Transverse colon (tissue), 4 donors: ENCODE data around the gene ANKRD44.

Experiments used
- POLR2AphosphoS5 ChIP-seq, 3 donors: sonication (generic); formaldehyde crosslinking; IDR thresholded peaks; one replicate each; pipeline ENCODE4 v1.6.1; 2016; ENCODE audit warnings: antibody characterized with exemption in 3 of 3
- TF ChIP-seq, protein P1 (sequence below), 5 experiments: fragments of 200-600 bp in 3 of 5; fragments of 450-650 bp in 2 of 5; sonication (generic) in 3 of 5; IDR thresholded peaks; 1 replicate in 2 of 5; 2 replicates in 3 of 5; pipeline ENCODE4 v1.5.1; 2016 to 2017; ENCODE audit warnings: antibody characterized with exemption in 5 of 5, inconsistent platforms in 3 of 5, mild to moderate bottlenecking in 2 of 5, moderate library complexity in 1 of 5

DNA sequence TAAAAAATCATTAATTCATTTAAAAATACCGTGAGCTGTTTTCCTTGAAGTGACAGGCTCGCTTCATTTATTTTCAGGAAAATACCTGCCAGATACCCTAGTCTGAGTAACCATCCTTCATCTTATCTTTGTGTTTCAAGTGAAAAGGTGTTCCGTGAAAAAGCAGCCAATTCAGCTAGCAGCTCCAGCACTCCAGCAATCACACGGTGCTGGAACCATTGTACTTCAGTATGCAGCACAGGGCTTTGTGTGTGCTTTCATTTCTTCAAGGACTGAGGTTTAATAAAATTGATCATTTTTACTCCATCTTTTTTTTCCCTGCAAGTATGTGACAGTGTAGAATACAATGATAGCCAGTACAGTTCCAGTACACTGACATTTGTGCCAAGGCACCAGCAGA lies 344.9 kb downstream of the ANKRD44 start:
- TF ChIP-seq, protein P1, sequence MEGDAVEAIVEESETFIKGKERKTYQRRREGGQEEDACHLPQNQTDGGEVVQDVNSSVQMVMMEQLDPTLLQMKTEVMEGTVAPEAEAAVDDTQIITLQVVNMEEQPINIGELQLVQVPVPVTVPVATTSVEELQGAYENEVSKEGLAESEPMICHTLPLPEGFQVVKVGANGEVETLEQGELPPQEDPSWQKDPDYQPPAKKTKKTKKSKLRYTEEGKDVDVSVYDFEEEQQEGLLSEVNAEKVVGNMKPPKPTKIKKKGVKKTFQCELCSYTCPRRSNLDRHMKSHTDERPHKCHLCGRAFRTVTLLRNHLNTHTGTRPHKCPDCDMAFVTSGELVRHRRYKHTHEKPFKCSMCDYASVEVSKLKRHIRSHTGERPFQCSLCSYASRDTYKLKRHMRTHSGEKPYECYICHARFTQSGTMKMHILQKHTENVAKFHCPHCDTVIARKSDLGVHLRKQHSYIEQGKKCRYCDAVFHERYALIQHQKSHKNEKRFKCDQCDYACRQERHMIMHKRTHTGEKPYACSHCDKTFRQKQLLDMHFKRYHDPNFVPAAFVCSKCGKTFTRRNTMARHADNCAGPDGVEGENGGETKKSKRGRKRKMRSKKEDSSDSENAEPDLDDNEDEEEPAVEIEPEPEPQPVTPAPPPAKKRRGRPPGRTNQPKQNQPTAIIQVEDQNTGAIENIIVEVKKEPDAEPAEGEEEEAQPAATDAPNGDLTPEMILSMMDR (IDR thresholded peaks at IDR 0.05) = no peak
- TF ChIP-seq POLR2AphosphoS5 (IDR thresholded peaks at IDR 0.05) = no peak
